ENCODE data around the gene RFC2.

GRCh38 chr7:74197449-74198124 is 56.6 kb downstream of the RFC2 start:
- no peak for TF ChIP-seq CTCF (IDR thresholded peaks at IDR 0.05; ENCODE audit: low read depth, low read length)
- TF ChIP-seq, protein P1, sequence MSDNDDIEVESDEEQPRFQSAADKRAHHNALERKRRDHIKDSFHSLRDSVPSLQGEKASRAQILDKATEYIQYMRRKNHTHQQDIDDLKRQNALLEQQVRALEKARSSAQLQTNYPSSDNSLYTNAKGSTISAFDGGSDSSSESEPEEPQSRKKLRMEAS (IDR thresholded peaks at IDR 0.05; ENCODE audit: low read depth, low read length): no peak

All from NB4 (cell line).